Upper lobe of right lung (tissue), 1 donor: ENCODE results near the gene CDH4. TPM values are rescaled to one million over a fixed set of nuclear protein-coding genes. Genes with fewer than 3 reads are reported as not detected.

Experiments
- ATAC-seq: fragments of 200-7000 bp; cut with Tn5 transposase; one replicate; pipeline ENCODE4 v1.9.1; 2020; ENCODE audit warnings: mild to moderate bottlenecking, moderate library complexity
- DNase-seq: peaks from one replicate; pipeline ENCODE4 v3.0.0-alpha.2; 2020
- H3K27ac ChIP-seq: fragments of 200-600 bp; one replicate; pipeline ENCODE4 v1.8.0; 2022
- H3K27me3 ChIP-seq: fragments of 200-600 bp; one replicate; pipeline ENCODE4 v1.8.0; 2022; ENCODE audit warnings: mild to moderate bottlenecking
- H3K36me3 ChIP-seq: fragments of 200-600 bp; one replicate; pipeline ENCODE4 v1.8.0; 2022
- H3K4me1 ChIP-seq: fragments of 200-600 bp; one replicate; pipeline ENCODE4 v1.8.0; 2022
- H3K4me3 ChIP-seq: fragments of 200-600 bp; one replicate; pipeline ENCODE4 v1.8.0; 2022; ENCODE audit warnings: mild to moderate bottlenecking
- H3K9me3 ChIP-seq: fragments of 200-600 bp; one replicate; pipeline ENCODE4 v1.8.0; 2022
- CTCF ChIP-seq: fragments of 200-600 bp; IDR thresholded peaks from one replicate; pipeline ENCODE4 v1.8.0; 2022; ENCODE audit warnings: antibody characterized with exemption
- intact Hi-C: fragments of 100-400 bp; cut with DNase I; formaldehyde crosslinking; loops from one replicate; pipeline ENCODE4 v1.11.0; 2022
- total RNA-seq: library from RNA; stranded (reverse); fragmentation: NEBNext Ultra II Directional; extraction: Animal tissue kit (Norgen Biotek cat#: 25700); gene quantifications from one replicate; pipeline ENCODE4 v1.2.1, GENCODE V29; 2021
- donor health status: DM: no; HTN: yes; CAD: no; lungs with severe emphysema.

Gene CDH4
- total RNA-seq, 1 donor from 2014 or later, result 0.23 TPM

- Histone ChIP-seq H3K4me1 (no peaks in the 10 kb centered on the region), H3K36me3 (no peaks in the 10 kb centered on the region), H3K27ac (no peak overlapping the region), H3K4me3 (no peak overlapping the region), H3K9me3 (no peaks in the 10 kb centered on the region), H3K27me3 (no peaks in the 10 kb centered on the region)
- no peak for TF ChIP-seq CTCF
- DNase-seq (no peak), ATAC-seq (no peak)
- intact Hi-C loops, result no loop called here
These were observed 619.9 kb downstream of the CDH4 start for GRCh38 chr20:61871913-61872312.

DNA sequence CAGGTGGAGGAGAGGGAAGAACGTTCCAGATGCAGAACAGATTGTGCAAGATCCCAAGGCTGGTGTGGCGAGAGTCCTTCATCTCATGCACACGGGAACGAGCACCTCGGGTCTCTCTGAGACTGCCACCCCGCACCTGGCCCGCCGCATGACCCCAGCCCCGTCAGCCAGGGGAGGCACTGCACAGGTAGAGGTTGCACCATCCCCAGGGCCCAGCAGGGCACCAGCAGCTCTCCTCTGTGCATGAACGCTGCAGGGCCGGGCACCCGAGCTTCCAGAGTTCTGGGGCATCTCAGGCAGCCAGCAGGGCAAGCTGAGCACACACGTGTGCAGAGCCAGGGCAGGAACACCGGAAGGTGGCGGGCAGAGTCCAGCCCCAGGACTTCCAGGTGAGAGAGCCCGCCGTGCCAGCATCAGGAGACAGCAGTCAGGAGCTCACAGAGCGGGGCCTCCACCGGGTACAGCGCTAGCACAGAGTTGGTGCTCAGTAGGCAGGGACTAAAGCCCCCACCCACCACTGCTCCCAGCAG, 620.4 kb downstream of the CDH4 start:
- TF ChIP-seq CTCF, result no peak
- no peak for DNase-seq
- intact Hi-C loops, result no loop called here

DNA sequence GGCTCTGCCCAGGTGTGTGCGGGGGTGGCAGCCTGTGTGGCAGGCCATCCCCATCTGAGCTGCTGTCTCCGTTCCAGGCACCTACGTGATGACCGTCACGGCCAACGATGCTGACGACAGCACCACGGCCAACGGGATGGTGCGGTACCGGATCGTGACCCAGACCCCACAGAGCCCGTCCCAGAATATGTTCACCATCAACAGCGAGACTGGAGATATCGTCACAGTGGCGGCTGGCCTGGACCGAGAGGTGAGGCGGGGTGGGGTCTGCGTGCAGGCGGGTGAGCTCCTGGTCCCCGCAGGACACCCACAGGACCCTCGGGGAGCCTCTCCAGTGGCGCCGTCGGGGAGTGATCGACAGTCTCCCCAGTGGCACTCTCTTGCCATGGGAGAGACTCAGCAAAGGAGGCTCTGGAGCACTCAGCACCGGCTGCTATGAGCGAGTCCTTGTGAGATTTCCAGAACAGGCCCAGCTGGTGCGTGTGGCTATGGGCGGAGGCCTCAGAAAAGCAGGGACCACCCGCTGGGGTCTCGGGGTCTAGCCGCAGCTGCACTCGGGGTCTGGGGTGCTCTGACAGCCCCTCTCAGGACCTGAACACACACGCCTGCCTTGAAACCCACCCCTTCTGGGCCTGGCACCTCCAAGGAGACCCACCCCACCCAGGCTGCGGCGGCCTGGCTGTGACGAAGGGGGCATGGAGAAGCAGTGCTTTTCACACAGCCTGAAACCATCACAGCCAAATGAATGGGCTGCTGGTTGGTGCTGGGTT, 621.8 kb downstream of the CDH4 start:
- no peak for DNase-seq
- no peaks in the 10 kb centered on the region for H3K4me1 ChIP-seq
- no peak overlapping the region for H3K4me3 ChIP-seq
- H3K9me3 ChIP-seq, result no peaks in the 10 kb centered on the region
- no peak overlapping the region for H3K27ac ChIP-seq
- intact Hi-C loops, result no loop called here
- no peaks in the 10 kb centered on the region for H3K36me3 ChIP-seq
- no peak for ATAC-seq
- no peaks in the 10 kb centered on the region for H3K27me3 ChIP-seq
- no peak for TF ChIP-seq CTCF

More for the DNA sequence above, 620.4 kb downstream of the CDH4 start:
- no peak for ATAC-seq
- H3K9me3 ChIP-seq, result no peaks in the 10 kb centered on the region
- no peaks in the 10 kb centered on the region for H3K36me3 ChIP-seq
- no peaks in the 10 kb centered on the region for H3K27me3 ChIP-seq
- no peak overlapping the region for H3K4me3 ChIP-seq
- no peak overlapping the region for H3K27ac ChIP-seq
- no peaks in the 10 kb centered on the region for H3K4me1 ChIP-seq

DNA sequence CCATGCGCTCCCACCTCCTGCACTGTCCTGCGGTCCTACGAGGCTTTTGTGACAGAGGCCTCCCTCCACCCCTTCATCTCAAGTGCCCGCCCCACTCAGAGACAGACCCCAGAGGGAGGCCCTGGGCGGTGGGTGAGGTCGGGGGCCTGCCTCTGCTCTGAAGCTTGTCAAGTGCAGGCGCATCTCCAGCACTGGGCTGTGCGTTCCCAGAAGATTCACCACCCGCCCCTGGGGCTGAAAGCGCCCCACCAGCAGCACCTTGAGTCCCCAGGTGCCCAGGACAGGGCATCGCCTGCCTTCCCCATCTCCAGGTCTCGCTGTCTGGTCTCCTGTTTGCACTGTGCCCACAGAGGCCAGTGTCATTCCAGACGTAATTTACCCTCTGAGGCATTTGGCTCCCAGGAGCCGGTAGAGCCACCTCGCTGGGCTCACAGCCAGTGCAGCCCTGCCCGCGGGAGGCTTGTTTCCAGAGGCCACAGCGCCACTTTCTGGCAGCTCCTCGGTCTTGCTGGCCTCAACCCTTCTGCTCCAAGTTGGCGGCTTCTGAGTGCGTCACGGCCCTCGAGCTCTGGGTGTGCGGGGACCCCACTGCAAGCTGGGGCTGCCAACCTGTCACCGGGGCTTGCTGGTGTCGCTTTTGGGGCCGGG, 622.5 kb downstream of the CDH4 start:
- no peak for TF ChIP-seq CTCF
- Histone ChIP-seq H3K36me3 (no peaks in the 10 kb centered on the region), H3K9me3 (no peaks in the 10 kb centered on the region), H3K27me3 (no peaks in the 10 kb centered on the region), H3K4me1 (no peaks in the 10 kb centered on the region), H3K27ac (no peak overlapping the region), H3K4me3 (no peak overlapping the region)
- no peak for ATAC-seq
- DNase-seq, result no peak
- intact Hi-C loops, result no loop called here

DNA sequence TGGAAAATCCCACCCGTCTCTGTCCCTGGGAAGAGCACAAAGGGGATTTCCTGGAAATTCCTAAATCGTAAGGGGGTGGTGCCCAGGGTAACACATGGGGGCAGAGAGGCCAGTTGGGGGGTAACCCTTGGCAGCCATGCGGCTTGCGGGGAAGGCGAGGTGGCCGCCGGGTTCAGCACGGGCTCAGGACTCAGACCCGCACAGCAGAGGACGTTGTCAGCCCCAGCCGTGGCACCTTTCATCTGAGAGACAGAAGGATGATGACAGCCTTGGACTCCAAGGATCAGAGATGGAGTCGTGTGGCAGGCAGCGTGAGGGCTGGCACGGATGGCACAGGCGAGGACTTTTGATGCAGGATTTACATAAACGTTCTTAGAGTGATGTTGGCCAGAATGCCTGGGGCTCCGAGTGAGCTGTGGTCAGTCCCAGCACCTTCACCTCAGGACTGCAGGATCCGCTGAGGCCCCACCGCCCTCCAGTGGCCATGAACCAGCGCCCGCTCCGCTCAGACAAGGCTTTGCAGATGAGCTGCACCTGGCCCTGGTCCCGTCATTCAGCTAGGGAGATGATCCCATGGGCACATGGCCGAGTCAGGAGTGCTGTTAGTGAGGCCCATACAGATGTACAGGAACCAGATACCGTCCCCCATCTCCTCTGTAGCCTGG, 623.3 kb downstream of the CDH4 start:
- no peaks in the 10 kb centered on the region for H3K27me3 ChIP-seq
- no peak overlapping the region for H3K27ac ChIP-seq
- TF ChIP-seq CTCF, result no peak
- no peak overlapping the region for H3K4me3 ChIP-seq
- H3K36me3 ChIP-seq, result no peaks in the 10 kb centered on the region
- DNase-seq (no peak), ATAC-seq (no peak)
- intact Hi-C loops, result no loop called here
- no peaks in the 10 kb centered on the region for H3K9me3 ChIP-seq
- no peaks in the 10 kb centered on the region for H3K4me1 ChIP-seq
